ENCODE results near the gene LRFN3. TPM values are rescaled to one million over a fixed set of nuclear protein-coding genes. Genes with fewer than 3 reads are reported as not detected.
A peak's percentile ranks its signal among the peaks of the same experiment; 100 is the strongest.

LRFN3 gene
- total and polyA plus RNA-seq, 2 of the 4 experiments (the other 2 are of a cell fraction): 0.36 to 4.8 TPM

DNA sequence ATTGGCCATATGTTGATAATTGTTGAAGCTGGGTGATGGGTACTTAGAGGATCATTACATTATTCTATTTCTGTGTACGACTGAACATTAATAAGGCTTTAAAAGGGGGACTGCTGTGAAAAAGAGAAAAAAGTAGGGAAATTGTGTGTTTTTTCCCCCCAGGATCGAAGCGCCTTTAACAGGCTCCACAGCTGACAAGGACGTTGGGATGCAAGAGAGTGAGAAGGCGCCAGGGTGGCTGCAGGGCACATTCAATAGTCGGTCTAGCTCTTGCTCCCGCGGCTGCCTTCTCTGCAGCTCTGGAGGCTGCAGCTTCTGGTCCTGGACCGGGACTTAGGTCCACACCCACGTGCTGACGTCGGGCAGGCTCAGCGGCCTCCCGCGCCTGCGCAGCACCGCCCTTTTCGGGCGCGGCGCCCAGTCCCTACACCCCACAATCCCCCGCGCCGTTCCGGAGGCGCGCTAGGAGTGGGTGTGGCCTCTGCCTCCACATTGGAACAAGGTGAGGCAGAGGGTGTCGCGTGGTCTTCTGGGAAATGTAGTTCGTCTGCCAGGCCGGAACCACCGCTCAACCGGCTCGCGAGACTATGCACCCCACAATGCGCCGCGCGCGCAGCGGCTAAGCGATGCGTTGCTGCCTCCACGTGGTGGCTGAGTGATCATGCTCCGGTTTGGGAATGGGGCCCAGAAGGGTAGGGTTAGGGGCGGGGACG lies 4.9 kb upstream of the LRFN3 start:
- H3K23ac ChIP-seq (ENCODE audit: low read depth, low read length): no peak overlapping the region; the same call in 1 of the 2 replicates
- intact Hi-C loops (cut with micrococcal nuclease) (loop anchor here (1.0 to 5.0 kb wide), 4 partner anchors 32 to 214 kb away; partner anchors contain the start of genes HSPB6 and PROSER3), dilution Hi-C loops (cut with HindIII; ENCODE audit: low sequenced_read_pairs, unreplicated experiment) (no loop called here), in situ Hi-C loops (cut with MboI; ENCODE audit: low sequenced_read_pairs) (loop anchor here (5.0 kb wide), 1 partner anchor 44 kb away; no protein-coding TSS in a partner anchor)
- POLR2A ChIA-PET (ENCODE audit: unreplicated experiment): interaction anchor here (0.6 kb wide), 1 partner anchor 11 kb away, joined by 3 read pairs; no protein-coding TSS in a partner anchor
- H4K20me1 ChIP-seq (ENCODE audit: insufficient read depth, low read length): no peaks in the 10 kb centered on the region
- no peak overlapping the region for H2BK15ac ChIP-seq (ENCODE audit: low read depth, low read length)
- H2AK5ac ChIP-seq (ENCODE audit: low read depth, low read length): no peak overlapping the region
- peak overlapping the region; percentile 72 for H3K9ac ChIP-seq (ENCODE audit: low read depth, low read length)
- peak overlapping the region; percentile 13 to 89; a peak in 3 of 4 replicates for H4K8ac ChIP-seq (ENCODE audit: low read depth in 2 of 2, low read length in 2 of 2)
- peak overlapping the region; percentile 93 for H2AK9ac ChIP-seq (replicated peaks; ENCODE audit: low read depth, low read length, poor library complexity)
- H3K9me1 ChIP-seq (ENCODE audit: insufficient read depth, low read length): no peaks in the 10 kb centered on the region
- no TSS peak for BruUV-seq (replicated peaks)
- H2AFZ ChIP-seq (replicated peaks; ENCODE audit: low read length, poor library complexity): peak overlapping the region; percentile 93
- H2BK5ac ChIP-seq (ENCODE audit: low read depth, low read length, poor library complexity, severe bottlenecking): peak overlapping the region; percentile 51
- H3K27me3 ChIP-seq (ENCODE audit: control insufficient read depth, insufficient read depth, low read length): no peaks in the 10 kb centered on the region
- WGBS, 2 experiments (ENCODE audit: extremely low coverage in 2 of 2, insufficient read length in 1 of 2): 0% methylated on average over 15 of the region's 47 CpGs; no CpG with 5 or more reads in 1 of the 2 experiments
- peak overlapping the region; percentile 44 for H3K27ac ChIP-seq (ENCODE audit: insufficient read depth, low read length)
- CTCF ChIA-PET: interaction anchor here (0.6 to 1.5 kb wide), 10 partner anchors 9 to 186 kb away, joined by 3 to 6 read pairs (median 3); partner anchors contain the start of genes LIN37, PSENEN and U2AF1L4
- H3K18ac ChIP-seq (ENCODE audit: low read depth, low read length): no peak overlapping the region
- peaks cover 5 to 7% of the 10 kb centered on the region in 2 experiments; a peak in 3 of 4 replicates for H3K79me1 ChIP-seq (ENCODE audit: low read depth in 1 of 2, low read length in 2 of 2)
- H3K56ac ChIP-seq (ENCODE audit: extremely low read depth, insufficient read depth, low read length): peak overlapping the region; percentile 63; the same call in 1 of the 2 replicates
- peaks cover 4% of the 10 kb centered on the region; the same call in 1 of the 2 replicates for H3K4me1 ChIP-seq (ENCODE audit: control insufficient read depth, insufficient read depth, low read length)
- H4K91ac ChIP-seq (ENCODE audit: insufficient read depth, low read depth, low read length): 0 out of 2 replicates have a peak overlapping the region, but pooled peaks have one; percentile 29
- no peaks in the 10 kb centered on the region for H3K9me3 ChIP-seq (ENCODE audit: control insufficient read depth, insufficient read depth, low read length)
- H3K4me3 ChIP-seq (ENCODE audit: insufficient read depth, low read depth, low read length): peak overlapping the region; percentile 29
- H3K36me3 ChIP-seq (ENCODE audit: control insufficient read depth, insufficient read depth, low read length): no peaks in the 10 kb centered on the region
- H2BK120ac ChIP-seq (ENCODE audit: low read depth, low read length): no peak overlapping the region
- peak; percentile 99 for DNase-seq
- no peak overlapping the region for H2BK20ac ChIP-seq (ENCODE audit: low read depth, low read length)
- peak overlapping the region; percentile 27; the same call in 1 of the 2 replicates for H3K4ac ChIP-seq (ENCODE audit: low read depth, low read length)
- peak overlapping the region; percentile 51; the same call in 1 of the 2 replicates for H4K5ac ChIP-seq (ENCODE audit: low read depth, low read length)
- ATAC-seq (ENCODE audit: low read depth): peak; percentile 98
- peak overlapping the region; percentile 62; the same call in 1 of the 2 replicates for H3K14ac ChIP-seq (replicated peaks; ENCODE audit: low read depth, low read length)
- H3K4me2 ChIP-seq (ENCODE audit: low read depth, low read length): peak overlapping the region; percentile 83
- TF ChIP-seq CHD1 (IDR thresholded peaks at IDR 0.05; ENCODE audit: low read depth, low read length) (no peak), MAZ (IDR thresholded peaks at IDR 0.05; ENCODE audit: borderline replicate concordance, low read depth, low read length) (peak; percentile 89), RCOR1 (IDR thresholded peaks at IDR 0.05; ENCODE audit: insufficient replicate concordance, low read length) (no peak), CTCF (conservative IDR thresholded peaks at IDR 0.05; ENCODE audit: low read depth, low read length) (peak; percentile 99), RFX5 (IDR thresholded peaks at IDR 0.05; ENCODE audit: low read depth, low read length) (no peak), MAFK (IDR thresholded peaks at IDR 0.05; ENCODE audit: low read depth, low read length) (no peak), CEBPB (IDR thresholded peaks at IDR 0.05; ENCODE audit: low read depth, low read length) (no peak), POLR2A (IDR thresholded peaks at IDR 0.05; ENCODE audit: low read depth, low read length) (peak; percentile 80), BHLHE40 (IDR thresholded peaks at IDR 0.05; ENCODE audit: low read depth, low read length) (0 out of 2 replicates have a peak, but pooled peaks have one; percentile 9), RAD21 (IDR thresholded peaks at IDR 0.05; ENCODE audit: low read length) (peak; percentile 100), NFE2L2 (IDR thresholded peaks at IDR 0.05; ENCODE audit: low read depth, low read length) (no peak), FOS (IDR thresholded peaks at IDR 0.05; ENCODE audit: low read depth, low read length) (no peak), MXI1 (IDR thresholded peaks at IDR 0.05; ENCODE audit: borderline replicate concordance, low read depth, low read length) (peak; percentile 78; the same call in 1 of the 2 replicates), USF2 (IDR thresholded peaks at IDR 0.05; ENCODE audit: low read depth, low read length) (peak; percentile 76)
